Naive thymus-derived CD4-positive, alpha-beta T cell (primary cell): ENCODE data around the gene MX1. TPM values are rescaled to one million over a fixed set of nuclear protein-coding genes. Genes with fewer than 3 reads are reported as not detected.

Experiments
- ATAC-seq: fragments of 150-1000 bp; cut with Tn5 transposase; 2 replicates; pipeline ENCODE4 v1.10.0; 2021; ENCODE audit warnings: mild to moderate bottlenecking, moderate library complexity
- CTCF ChIA-PET: fragments of 350-600 bp; sonication (Branson Sonifier 250); formaldehyde crosslinking; loops from one replicate; lab custom pipeline; 2021; ENCODE audit warnings: antibody characterized with exemption; lab: Charles Lee
- POLR2A ChIA-PET: fragments of 350-600 bp; sonication (Branson Sonifier 250); formaldehyde crosslinking; loops from one replicate; lab custom pipeline; 2021; ENCODE audit warnings: antibody characterized with exemption, inconsistent platforms; lab: Charles Lee
- DNase-seq, 9 donors: peaks; one replicate each; pipeline versions ENCODE4 v3.0.0 to v3.0.0-alpha.2; 2020 to 2022; ENCODE audit warnings: mixed read lengths in 1 of 9
- H3K27ac ChIP-seq: one replicate; pipeline ENCODE4 v1.7.0; 2013; ENCODE audit warnings: mild to moderate bottlenecking, low read depth, low read length, moderate library complexity
- H3K27me3 ChIP-seq, 2 donors: one replicate each; pipeline ENCODE4 v1.7.0; 2013; ENCODE audit warnings: low read length in 2 of 2, mild to moderate bottlenecking in 2 of 2, moderate library complexity in 2 of 2; ENCODE audit not compliant: control insufficient read depth in 2 of 2, insufficient read depth in 2 of 2
- H3K36me3 ChIP-seq, 3 experiments: 1 replicate in 2 of 3; 2 replicates in 1 of 3; pipeline ENCODE4 v1.7.0; 2013; ENCODE audit warnings: low read length in 3 of 3, mild to moderate bottlenecking in 3 of 3, moderate library complexity in 1 of 3; ENCODE audit not compliant: insufficient read depth in 3 of 3, control insufficient read depth in 2 of 3
- H3K4me1 ChIP-seq, 2 donors: one replicate each; pipeline ENCODE4 v1.7.0; 2013; ENCODE audit warnings: low read length in 2 of 2, mild to moderate bottlenecking in 2 of 2, moderate library complexity in 1 of 2; ENCODE audit not compliant: control insufficient read depth in 2 of 2, insufficient read depth in 2 of 2
- H3K4me3 ChIP-seq: 2 replicates; pipeline ENCODE4 v1.7.0; 2013; ENCODE audit warnings: mild to moderate bottlenecking, low read length
- H3K9me3 ChIP-seq, 3 experiments: 1 replicate in 2 of 3; 2 replicates in 1 of 3; pipeline ENCODE4 v1.7.0; 2013; ENCODE audit warnings: low read length in 3 of 3; ENCODE audit not compliant: control insufficient read depth in 2 of 3
- H3K27ac Mint-ChIP-seq, 9 donors: one replicate each; pipeline ENCODE4 v1.8.0; 2020 to 2022; ENCODE audit warnings: mixed read lengths in 9 of 9, mild to moderate bottlenecking in 8 of 9, moderate library complexity in 5 of 9, inconsistent platforms in 2 of 9
- H3K27me3 Mint-ChIP-seq, 5 donors: one replicate each; pipeline ENCODE4 v1.8.0; 2021 to 2022; ENCODE audit warnings: mixed read lengths in 5 of 5, mild to moderate bottlenecking in 1 of 5
- H3K36me3 Mint-ChIP-seq, 5 donors: one replicate each; pipeline ENCODE4 v1.8.0; 2020 to 2022; ENCODE audit warnings: mixed read lengths in 5 of 5, mild to moderate bottlenecking in 3 of 5, inconsistent platforms in 1 of 5
- H3K4me1 Mint-ChIP-seq, 7 donors: one replicate each; pipeline ENCODE4 v1.8.0; 2020 to 2022; ENCODE audit warnings: mixed read lengths in 7 of 7, mild to moderate bottlenecking in 3 of 7, inconsistent platforms in 1 of 7
- H3K4me3 Mint-ChIP-seq, 10 donors: one replicate each; pipeline ENCODE4 v1.8.0; 2020 to 2022; ENCODE audit warnings: mild to moderate bottlenecking in 10 of 10, mixed read lengths in 10 of 10, moderate library complexity in 6 of 10, inconsistent platforms in 2 of 10
- H3K9me3 Mint-ChIP-seq, 11 donors: one replicate each; pipeline ENCODE4 v1.8.0; 2020 to 2022; ENCODE audit warnings: mixed read lengths in 11 of 11, mild to moderate bottlenecking in 4 of 11, inconsistent platforms in 1 of 11, moderate library complexity in 1 of 11
- intact Hi-C, 2 donors: fragments of 100-400 bp; cut with micrococcal nuclease; formaldehyde crosslinking; loops; one replicate each; pipeline ENCODE4 v1.15.1; 2023
- polyA plus RNA-seq, 2 donors: library from polyadenylated mRNA; unstranded; fragments of 300-500 nt; fragmentation: Illumina TruSeq; gene quantifications; one replicate each; pipeline ENCODE4 v1.2.3, GENCODE V29; 2021
- total RNA-seq, 6 experiments: library from RNA in 5 of 6; stranded (reverse) in 5 of 6; gene quantifications; 1 replicate in 5 of 6; 2 replicates in 1 of 6; pipeline ENCODE4 v1.2.3 and lab custom pipeline; 2021 to 2026

MX1 gene
- total and polyA plus RNA-seq, 7 experiments from 2014 or later: 50.2 to 384 (median 74.5) TPM

- intact Hi-C loops: loop anchor here (2.0 to 10.0 kb wide), 2 partner anchors 17 to 807 kb away; no protein-coding TSS in a partner anchor
- H3K27ac ChIP-seq: peak overlapping the region; percentile 92
- no peak for DNase-seq
- peaks cover 0 to 30% (median 19%) of the 10 kb centered on the region in 3 experiments for H3K36me3 ChIP-seq
- Mint-ChIP-seq H3K4me3 (peak overlapping the region; percentile 94 to 98 (median 97)), H3K36me3 (peaks cover 12 to 54% (median 28%) of the 10 kb centered on the region in 5 donors), H3K9me3 (peaks cover 0 to 2% (median 0%) of the 10 kb centered on the region in 11 donors), H3K27me3 (no peaks in the 10 kb centered on the region), H3K4me1 (peaks cover 16 to 81% (median 55%) of the 10 kb centered on the region in 7 donors), H3K27ac (peak overlapping the region; percentile 79 to 100 (median 97))
- H3K9me3 ChIP-seq: no peaks in the 10 kb centered on the region
- CTCF ChIA-PET: interaction anchor here (1.1 kb wide), 1 partner anchor 144 kb away, joined by 4 read pairs; no protein-coding TSS in a partner anchor
- peaks cover 10 to 12% of the 10 kb centered on the region in 2 donors for H3K4me1 ChIP-seq
- POLR2A ChIA-PET: interaction anchor here (1.0 to 5.2 kb wide), 5 partner anchors 10 to 65 kb away, joined by 5 to 82 read pairs (median 19); partner anchors contain the start of gene MX2
- no peaks in the 10 kb centered on the region for H3K27me3 ChIP-seq
- ATAC-seq: no peak
- no peak overlapping the region for H3K4me3 ChIP-seq
Measured at GRCh38 chr21:41427556-41427955, 1.5 kb downstream of the MX1 start.

GRCh38 chr21:41428311-41428710 is 2.3 kb downstream of the MX1 start:
- intact Hi-C loops: loop anchor here in 1 of 2 donors (10.0 kb wide), 1 partner anchor 806 kb away; no protein-coding TSS in a partner anchor
- no peak overlapping the region for H3K27ac ChIP-seq
- H3K4me1 ChIP-seq: peaks cover 9 to 12% of the 10 kb centered on the region in 2 donors
- Mint-ChIP-seq H3K27ac (peak overlapping the region; percentile 51 to 100 (median 97)), H3K4me1 (peaks cover 13 to 81% (median 49%) of the 10 kb centered on the region in 7 donors), H3K9me3 (peaks cover 0 to 5% (median 0%) of the 10 kb centered on the region in 11 donors), H3K36me3 (peaks cover 20 to 61% (median 35%) of the 10 kb centered on the region in 5 donors), H3K27me3 (no peaks in the 10 kb centered on the region), H3K4me3 (peak overlapping the region; percentile 29 to 98 (median 96))
- H3K36me3 ChIP-seq: peaks cover 0 to 38% (median 19%) of the 10 kb centered on the region in 3 experiments
- no peak overlapping the region for H3K4me3 ChIP-seq
- no peaks in the 10 kb centered on the region for H3K27me3 ChIP-seq
- DNase-seq (no peak), ATAC-seq (no peak)
- CTCF ChIA-PET: no interaction called here
- POLR2A ChIA-PET: no interaction called here
- no peaks in the 10 kb centered on the region for H3K9me3 ChIP-seq

- peaks cover 4 to 12% of the 10 kb centered on the region in 2 donors for H3K4me1 ChIP-seq
- H3K9me3 Mint-ChIP-seq: peaks cover 0 to 7% (median 0%) of the 10 kb centered on the region in 11 donors
- CTCF ChIA-PET: no interaction called here
- H3K36me3 Mint-ChIP-seq: peaks cover 22 to 62% (median 41%) of the 10 kb centered on the region in 5 donors
- peak overlapping the region in 6 of 10 donors; percentile 12 to 98 (median 96) for H3K4me3 Mint-ChIP-seq
- no peaks in the 10 kb centered on the region for H3K27me3 ChIP-seq
- DNase-seq: no peak
- H3K27ac ChIP-seq: no peak overlapping the region
- H3K9me3 ChIP-seq: no peaks in the 10 kb centered on the region
- H3K4me1 Mint-ChIP-seq: peaks cover 8 to 78% (median 44%) of the 10 kb centered on the region in 7 donors
- intact Hi-C loops: loop anchor here in 1 of 2 donors (10.0 kb wide), 1 partner anchor 806 kb away; no protein-coding TSS in a partner anchor
- H3K36me3 ChIP-seq: peaks cover 0 to 43% (median 21%) of the 10 kb centered on the region in 3 experiments
- peak overlapping the region in 6 of 9 donors; percentile 51 to 100 (median 98) for H3K27ac Mint-ChIP-seq
- POLR2A ChIA-PET: no interaction called here
- H3K27me3 Mint-ChIP-seq: no peaks in the 10 kb centered on the region
- no peak for ATAC-seq
- no peak overlapping the region for H3K4me3 ChIP-seq
Measured at GRCh38 chr21:41428847-41429246, 2.8 kb downstream of the MX1 start.

GRCh38 chr21:41429305-41429704 is 3.3 kb downstream of the MX1 start:
- DNase-seq (no peak), ATAC-seq (no peak)
- Histone ChIP-seq H3K27me3 (no peaks in the 10 kb centered on the region), H3K36me3 (peaks cover 0 to 48% (median 24%) of the 10 kb centered on the region in 3 experiments), H3K27ac (no peak overlapping the region), H3K9me3 (no peaks in the 10 kb centered on the region), H3K4me3 (no peak overlapping the region), H3K4me1 (peaks cover 0 to 12% of the 10 kb centered on the region in 2 donors)
- POLR2A ChIA-PET: no interaction called here
- peaks cover 8 to 75% (median 43%) of the 10 kb centered on the region in 7 donors for H3K4me1 Mint-ChIP-seq
- H3K36me3 Mint-ChIP-seq: peaks cover 22 to 64% (median 45%) of the 10 kb centered on the region in 5 donors
- peak overlapping the region in 2 of 9 donors; percentile 18 to 54 for H3K27ac Mint-ChIP-seq
- intact Hi-C loops: loop anchor here in 1 of 2 donors (10.0 kb wide), 1 partner anchor 805 kb away; no protein-coding TSS in a partner anchor
- peak overlapping the region in 3 of 10 donors; percentile 5 to 98 (median 12) for H3K4me3 Mint-ChIP-seq
- CTCF ChIA-PET: no interaction called here
- H3K9me3 Mint-ChIP-seq: peaks cover 0 to 11% (median under 1%) of the 10 kb centered on the region in 11 donors
- no peaks in the 10 kb centered on the region for H3K27me3 Mint-ChIP-seq

GRCh38 chr21:41429925-41430491 is 4.0 kb downstream of the MX1 start:
- intact Hi-C loops: loop anchor here in 1 of 2 donors (10.0 kb wide), 1 partner anchor 805 kb away; no protein-coding TSS in a partner anchor
- CTCF ChIA-PET: no interaction called here
- DNase-seq (no peak), ATAC-seq (no peak)
- Mint-ChIP-seq H3K9me3 (peaks cover 0 to 18% (median 3%) of the 10 kb centered on the region in 11 donors), H3K36me3 (peaks cover 29 to 71% (median 52%) of the 10 kb centered on the region in 5 donors), H3K4me3 (peak overlapping the region in 2 of 10 donors; percentile 9 to 75), H3K27ac (peak overlapping the region; percentile 1 to 71 (median 57)), H3K4me1 (peaks cover 8 to 74% (median 40%) of the 10 kb centered on the region in 7 donors), H3K27me3 (no peaks in the 10 kb centered on the region)
- no peaks in the 10 kb centered on the region for H3K27me3 ChIP-seq
- H3K9me3 ChIP-seq: no peaks in the 10 kb centered on the region
- H3K36me3 ChIP-seq: peaks cover 6 to 55% (median 24%) of the 10 kb centered on the region in 3 experiments
- peaks cover 0 to 12% of the 10 kb centered on the region in 2 donors for H3K4me1 ChIP-seq
- no peak overlapping the region for H3K27ac ChIP-seq
- POLR2A ChIA-PET: no interaction called here
- no peak overlapping the region for H3K4me3 ChIP-seq

GRCh38 chr21:41431788-41432548 is 5.9 kb downstream of the MX1 start:
- Histone ChIP-seq H3K4me3 (no peak overlapping the region), H3K36me3 (peaks cover 17 to 70% (median 30%) of the 10 kb centered on the region in 3 experiments), H3K4me1 (peaks cover 0 to 8% of the 10 kb centered on the region in 2 donors), H3K9me3 (no peaks in the 10 kb centered on the region), H3K27me3 (no peaks in the 10 kb centered on the region), H3K27ac (no peak overlapping the region)
- Mint-ChIP-seq H3K27ac (peak overlapping the region in 1 of 9 donors; percentile 42), H3K27me3 (no peaks in the 10 kb centered on the region), H3K9me3 (peaks cover 0 to 21% (median 3%) of the 10 kb centered on the region in 11 donors), H3K36me3 (peaks cover 45 to 83% (median 68%) of the 10 kb centered on the region in 5 donors), H3K4me3 (peak overlapping the region in 1 of 10 donors; percentile 45), H3K4me1 (peaks cover 14 to 80% (median 30%) of the 10 kb centered on the region in 7 donors)
- ATAC-seq (no peak), DNase-seq (no peak)
- ChIA-PET POLR2A (interaction anchor here (1.0 kb wide), 1 partner anchor 63 kb away, joined by 5 read pairs; no protein-coding TSS in a partner anchor), CTCF (no interaction called here)
- intact Hi-C loops: no loop called here
